ENCODE results near the gene CTAGE8. TPM values are rescaled to one million over a fixed set of nuclear protein-coding genes. Genes with fewer than 3 reads are reported as not detected.
"Not testable (repeated sequence)": the region's sequence is repeated elsewhere in the genome, so short reads cannot be mapped to it uniquely, and the experiment has no call there.

CTAGE8 gene
- polyA plus RNA-seq (2013, experiment 1 of 2): 0.33 TPM
- 0.46 TPM for polyA plus RNA-seq (2013, experiment 2 of 2)

- not testable (repeated sequence) for H3K9me3 ChIP-seq (ENCODE audit: control insufficient read depth, low read length); H3K27ac ChIP-seq (ENCODE audit: low read depth, low read length, severe bottlenecking); H3K4me1 ChIP-seq (ENCODE audit: control insufficient read depth, insufficient read depth, low read length, poor library complexity, severe bottlenecking); H3K4me3 ChIP-seq (ENCODE audit: extremely low read depth, insufficient read depth, low read length, poor library complexity, severe bottlenecking); H3K36me3 ChIP-seq (ENCODE audit: control insufficient read depth, insufficient read depth, low read length)
- WGBS, 2 experiments (ENCODE audit: insufficient coverage in 2 of 2): no CpG with 5 or more reads among the region's 19 CpGs
These were observed at the start of gene CTAGE8 for GRCh38 chr7:144269188-144269587. Gene CTAGE8 (minus strand): TSS chr7:144269288. CDS start chr7:144269250, 38 bp downstream.

GRCh38 chr7:144317537-144317936, 48.4 kb upstream of the CTAGE8 start:
- not testable (repeated sequence) for H3K36me3 ChIP-seq (ENCODE audit: control insufficient read depth, insufficient read depth, low read length); H3K4me1 ChIP-seq (ENCODE audit: control insufficient read depth, insufficient read depth, low read length, poor library complexity, severe bottlenecking); H3K4me3 ChIP-seq (ENCODE audit: extremely low read depth, insufficient read depth, low read length, poor library complexity, severe bottlenecking); H3K9me3 ChIP-seq (ENCODE audit: control insufficient read depth, low read length); H3K27ac ChIP-seq (ENCODE audit: low read depth, low read length, severe bottlenecking)
- no CpG with 5 or more reads among the region's 1 CpG for WGBS, 2 experiments (ENCODE audit: insufficient coverage in 2 of 2)

GRCh38 chr7:144311872-144312469, 42.9 kb upstream of the CTAGE8 start, which contains the start of gene OR2A1:
Gene OR2A1 (plus strand): TSS chr7:144312419. CDS start chr7:144318125, 5,706 bp downstream.
- not testable (repeated sequence) for H3K9me3 ChIP-seq (ENCODE audit: control insufficient read depth, low read length); H3K36me3 ChIP-seq (ENCODE audit: control insufficient read depth, insufficient read depth, low read length); H3K4me1 ChIP-seq (ENCODE audit: control insufficient read depth, insufficient read depth, low read length, poor library complexity, severe bottlenecking); H3K4me3 ChIP-seq (ENCODE audit: extremely low read depth, insufficient read depth, low read length, poor library complexity, severe bottlenecking); H3K27ac ChIP-seq (ENCODE audit: low read depth, low read length, severe bottlenecking)
- WGBS, 2 experiments (ENCODE audit: insufficient coverage in 2 of 2): no CpG with 5 or more reads among the region's 2 CpGs

DNA sequence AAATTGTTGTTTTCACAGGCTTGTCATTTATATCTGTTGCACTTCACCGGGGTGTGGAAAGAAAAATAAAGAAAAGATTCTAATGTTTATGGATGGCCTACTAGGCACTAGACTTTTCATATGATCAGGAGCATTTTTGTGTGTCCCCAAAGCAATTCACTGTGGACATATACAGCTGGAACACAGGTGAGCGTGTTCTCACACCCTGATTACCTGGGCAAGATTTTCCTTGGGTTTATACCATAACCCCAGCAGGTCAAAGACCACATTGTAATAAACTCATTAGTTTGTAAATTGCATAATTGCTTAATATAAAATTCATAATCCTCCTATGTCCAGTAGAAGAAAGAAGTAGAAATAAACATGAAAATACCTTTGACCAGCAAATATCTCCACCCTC, 42.1 kb upstream of the CTAGE8 start:
- not testable (repeated sequence) for H3K9me3 ChIP-seq (ENCODE audit: control insufficient read depth, low read length); H3K4me1 ChIP-seq (ENCODE audit: control insufficient read depth, insufficient read depth, low read length, poor library complexity, severe bottlenecking); H3K4me3 ChIP-seq (ENCODE audit: extremely low read depth, insufficient read depth, low read length, poor library complexity, severe bottlenecking); H3K36me3 ChIP-seq (ENCODE audit: control insufficient read depth, insufficient read depth, low read length); H3K27ac ChIP-seq (ENCODE audit: low read depth, low read length, severe bottlenecking)
- no CpG with 5 or more reads among the region's 2 CpGs for WGBS, 2 experiments (ENCODE audit: insufficient coverage in 2 of 2)

GRCh38 chr7:144309702-144310101, 40.6 kb upstream of the CTAGE8 start:
- not testable (repeated sequence) for H3K27ac ChIP-seq (ENCODE audit: low read depth, low read length, severe bottlenecking); H3K4me3 ChIP-seq (ENCODE audit: extremely low read depth, insufficient read depth, low read length, poor library complexity, severe bottlenecking); H3K9me3 ChIP-seq (ENCODE audit: control insufficient read depth, low read length); H3K4me1 ChIP-seq (ENCODE audit: control insufficient read depth, insufficient read depth, low read length, poor library complexity, severe bottlenecking); H3K36me3 ChIP-seq (ENCODE audit: control insufficient read depth, insufficient read depth, low read length)
- WGBS, 2 experiments (ENCODE audit: insufficient coverage in 2 of 2): no CpG with 5 or more reads among the region's 2 CpGs

- H3K36me3 ChIP-seq (ENCODE audit: control insufficient read depth, insufficient read depth, low read length); H3K4me3 ChIP-seq (ENCODE audit: extremely low read depth, insufficient read depth, low read length, poor library complexity, severe bottlenecking); H3K4me1 ChIP-seq (ENCODE audit: control insufficient read depth, insufficient read depth, low read length, poor library complexity, severe bottlenecking); H3K9me3 ChIP-seq (ENCODE audit: control insufficient read depth, low read length); H3K27ac ChIP-seq (ENCODE audit: low read depth, low read length, severe bottlenecking): not testable (repeated sequence)
- WGBS, 2 experiments (ENCODE audit: insufficient coverage in 2 of 2): no CpG with 5 or more reads among the region's 2 CpGs
These were observed 36.1 kb upstream of the CTAGE8 start for GRCh38 chr7:144305156-144305555.

DNA sequence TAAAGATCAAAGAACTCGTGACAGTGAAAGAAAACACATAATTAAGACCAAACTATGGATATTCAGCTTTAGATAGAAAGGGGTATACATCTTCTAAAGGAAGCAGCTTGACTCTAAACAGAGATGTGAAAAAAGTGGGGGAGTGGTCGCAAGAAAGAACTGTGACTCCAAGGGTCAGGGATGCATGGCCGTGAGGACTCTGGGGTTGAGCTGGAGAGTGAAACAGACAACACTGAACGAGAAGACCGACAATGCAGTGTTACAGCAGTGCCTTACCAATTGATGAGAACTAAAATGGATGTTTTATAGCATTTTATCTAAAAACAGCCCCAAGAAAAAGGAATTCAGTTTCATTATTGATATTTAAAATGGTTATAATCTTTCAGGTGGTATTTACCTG, 34.5 kb upstream of the CTAGE8 start:
- not testable (repeated sequence) for H3K9me3 ChIP-seq (ENCODE audit: control insufficient read depth, low read length); H3K4me3 ChIP-seq (ENCODE audit: extremely low read depth, insufficient read depth, low read length, poor library complexity, severe bottlenecking); H3K36me3 ChIP-seq (ENCODE audit: control insufficient read depth, insufficient read depth, low read length); H3K27ac ChIP-seq (ENCODE audit: low read depth, low read length, severe bottlenecking); H3K4me1 ChIP-seq (ENCODE audit: control insufficient read depth, insufficient read depth, low read length, poor library complexity, severe bottlenecking)
- no CpG with 5 or more reads among the region's 5 CpGs for WGBS, 2 experiments (ENCODE audit: insufficient coverage in 2 of 2)

DNA sequence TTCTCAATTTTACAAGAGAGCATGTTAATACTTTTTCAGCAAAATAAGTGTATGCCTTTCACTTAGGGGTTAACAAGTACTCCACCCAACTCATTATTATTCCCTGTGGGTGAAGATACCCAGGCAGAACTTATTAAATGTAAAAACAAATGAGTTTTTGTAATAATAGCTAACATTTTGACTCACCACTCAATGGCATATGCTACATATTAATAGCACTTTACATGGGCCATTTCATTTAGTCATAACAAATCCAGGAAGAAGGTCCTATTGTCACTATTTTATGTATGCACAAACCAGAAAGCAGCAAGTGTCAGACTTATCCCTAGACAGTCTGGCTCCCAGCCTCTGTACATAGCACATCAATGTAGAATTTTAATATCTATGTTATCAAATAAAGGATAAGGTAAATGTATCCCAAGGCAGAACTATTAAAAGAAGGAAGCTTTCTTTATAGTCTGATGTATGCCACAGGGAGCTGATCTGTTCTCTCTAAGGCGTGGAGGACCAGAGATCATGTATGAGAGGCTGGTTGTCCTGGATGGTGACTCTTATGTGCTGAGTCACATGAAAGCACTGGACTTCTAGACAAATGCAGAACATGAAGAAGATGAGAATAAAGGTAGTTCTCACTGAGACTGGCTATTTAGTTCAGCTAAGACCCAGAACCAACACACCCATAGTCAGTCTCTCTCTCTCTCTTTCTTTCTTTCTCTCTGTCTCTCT, 33.7 kb upstream of the CTAGE8 start:
- H3K27ac ChIP-seq (ENCODE audit: low read depth, low read length, severe bottlenecking); H3K9me3 ChIP-seq (ENCODE audit: control insufficient read depth, low read length); H3K4me1 ChIP-seq (ENCODE audit: control insufficient read depth, insufficient read depth, low read length, poor library complexity, severe bottlenecking); H3K36me3 ChIP-seq (ENCODE audit: control insufficient read depth, insufficient read depth, low read length); H3K4me3 ChIP-seq (ENCODE audit: extremely low read depth, insufficient read depth, low read length, poor library complexity, severe bottlenecking): not testable (repeated sequence)
- no CpG with 5 or more reads among the region's 1 CpG for WGBS, 2 experiments (ENCODE audit: insufficient coverage in 2 of 2)

- H3K4me1 ChIP-seq (ENCODE audit: control insufficient read depth, insufficient read depth, low read length, poor library complexity, severe bottlenecking); H3K9me3 ChIP-seq (ENCODE audit: control insufficient read depth, low read length); H3K36me3 ChIP-seq (ENCODE audit: control insufficient read depth, insufficient read depth, low read length); H3K27ac ChIP-seq (ENCODE audit: low read depth, low read length, severe bottlenecking): not testable (repeated sequence)
- no CpG with 5 or more reads among the region's 60 CpGs for WGBS, 2 experiments (ENCODE audit: insufficient coverage in 2 of 2)
- H3K4me3 ChIP-seq (ENCODE audit: extremely low read depth, insufficient read depth, low read length, poor library complexity, severe bottlenecking): peak overlapping the region; percentile 5
These were observed 24.9 kb upstream of the CTAGE8 start for GRCh38 chr7:144293794-144294499.

GRCh38 chr7:144292384-144293161, 23.5 kb upstream of the CTAGE8 start:
- not testable (repeated sequence) for H3K27ac ChIP-seq (ENCODE audit: low read depth, low read length, severe bottlenecking); H3K36me3 ChIP-seq (ENCODE audit: control insufficient read depth, insufficient read depth, low read length); H3K4me1 ChIP-seq (ENCODE audit: control insufficient read depth, insufficient read depth, low read length, poor library complexity, severe bottlenecking); H3K4me3 ChIP-seq (ENCODE audit: extremely low read depth, insufficient read depth, low read length, poor library complexity, severe bottlenecking); H3K9me3 ChIP-seq (ENCODE audit: control insufficient read depth, low read length)
- WGBS, 2 experiments (ENCODE audit: insufficient coverage in 2 of 2): 86 to 96% methylated on average over 2 of the region's 14 CpGs
